HG03354 (cell line): ENCODE data around the gene NHSL2.

Source experiments
- ATAC-seq: cut with Tn5 transposase; IDR thresholded peaks from one replicate; pipeline ENCODE4 v1.9.1; 2021; ENCODE audit warnings: mild to moderate bottlenecking; ENCODE audit not compliant: unreplicated experiment, poor library complexity, severe bottlenecking

Gene NHSL2

DNA sequence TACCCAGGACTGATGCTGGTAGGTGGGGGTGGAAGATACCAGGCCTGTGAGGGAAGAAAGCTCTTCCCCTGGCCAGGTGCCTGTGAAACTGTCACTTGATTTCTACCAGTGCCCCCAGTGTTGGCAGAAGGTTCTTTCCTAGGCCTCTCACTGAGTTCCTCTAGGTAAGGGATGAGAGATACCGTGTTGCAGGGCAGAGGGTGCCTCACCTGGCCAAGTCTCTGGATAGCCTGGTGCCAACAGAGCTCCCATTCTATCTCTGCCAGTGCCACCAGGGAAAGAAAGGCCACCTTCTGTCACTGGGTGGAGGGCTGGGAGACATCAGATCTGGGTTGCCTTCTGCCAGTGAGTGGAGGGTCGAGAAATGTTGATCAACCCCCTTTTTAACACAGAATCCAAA lies 127.0 kb downstream of the NHSL2 start:
- ATAC-seq = no peak

DNA sequence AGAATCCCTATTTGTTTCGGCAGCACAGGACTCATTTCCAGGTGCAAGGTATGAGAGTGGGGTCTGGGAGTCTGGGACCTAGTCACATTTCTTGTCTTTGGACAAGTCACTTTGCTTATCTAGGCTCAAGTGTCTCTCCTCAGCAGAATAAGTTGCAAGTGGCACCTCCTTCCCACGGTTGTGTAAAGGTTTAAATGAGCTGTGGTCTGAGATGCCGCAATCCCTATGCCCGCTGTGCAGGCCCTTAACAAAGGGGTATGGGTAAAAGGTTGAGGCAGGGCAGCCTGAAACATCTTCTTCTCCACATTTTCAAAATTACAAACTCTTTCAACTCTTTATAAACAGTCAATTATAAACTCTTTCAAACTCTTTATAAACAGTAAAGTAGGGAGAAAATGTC lies 127.4 kb downstream of the NHSL2 start:
- ATAC-seq = no peak

DNA sequence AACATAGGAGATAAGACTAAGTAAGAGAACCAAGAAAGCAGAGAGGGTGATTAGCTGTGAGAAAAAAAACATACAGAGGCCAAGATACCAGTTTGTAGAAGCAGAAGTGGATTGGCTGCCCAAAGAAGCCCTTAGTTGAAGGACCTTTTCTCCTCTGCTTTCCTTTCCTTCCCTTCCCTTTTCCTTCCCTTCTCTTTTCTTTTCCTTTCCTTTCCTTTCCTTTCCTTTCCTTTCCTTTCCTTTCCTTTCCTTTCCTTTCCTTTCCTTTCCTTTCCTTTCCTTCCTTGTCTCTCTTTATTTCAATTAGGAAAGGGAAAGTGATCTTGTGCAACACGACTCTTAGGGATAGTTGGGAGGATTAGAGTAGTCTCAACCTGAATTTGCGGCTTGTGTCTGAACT lies 128.2 kb downstream of the NHSL2 start:
- ATAC-seq = no peak

DNA sequence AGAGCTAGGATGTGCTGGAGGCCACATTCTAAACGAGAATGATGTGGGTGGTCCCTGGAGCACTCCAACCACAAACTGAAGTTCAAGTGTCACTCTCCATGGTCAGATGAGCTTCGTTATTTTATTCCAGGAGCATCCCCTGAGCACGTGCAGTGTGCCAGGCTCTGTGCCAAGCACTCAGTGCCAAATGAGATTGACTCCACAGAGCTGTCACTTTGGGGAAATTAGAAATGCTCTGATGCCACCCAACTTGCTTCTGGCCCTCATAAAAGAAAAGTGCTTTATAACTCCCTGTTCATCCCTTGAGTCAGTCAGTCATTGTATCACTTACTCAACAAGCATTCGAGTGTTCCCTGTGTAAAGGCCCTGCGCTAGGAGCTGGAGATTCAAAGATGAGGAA lies 129.9 kb downstream of the NHSL2 start:
- no peak for ATAC-seq

DNA sequence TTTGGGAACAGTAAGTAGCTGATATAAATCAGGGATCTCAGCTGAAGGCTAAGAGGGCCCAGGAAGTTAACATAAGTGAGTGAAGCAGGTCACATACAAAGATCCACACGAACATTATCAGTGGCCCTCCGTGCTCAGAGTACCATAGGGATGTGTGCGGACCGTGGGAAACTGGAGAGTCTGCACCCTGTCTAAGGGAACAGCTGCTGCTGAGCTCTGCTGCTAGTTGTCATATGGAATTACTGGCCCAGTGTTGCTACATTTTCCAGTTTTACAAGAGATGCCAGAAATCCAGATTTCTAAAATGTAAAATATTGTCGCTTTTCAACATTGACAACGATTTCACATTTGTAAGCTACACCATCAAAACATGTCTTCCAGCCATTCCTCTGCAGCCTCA lies 130.5 kb downstream of the NHSL2 start:
- ATAC-seq = no peak

DNA sequence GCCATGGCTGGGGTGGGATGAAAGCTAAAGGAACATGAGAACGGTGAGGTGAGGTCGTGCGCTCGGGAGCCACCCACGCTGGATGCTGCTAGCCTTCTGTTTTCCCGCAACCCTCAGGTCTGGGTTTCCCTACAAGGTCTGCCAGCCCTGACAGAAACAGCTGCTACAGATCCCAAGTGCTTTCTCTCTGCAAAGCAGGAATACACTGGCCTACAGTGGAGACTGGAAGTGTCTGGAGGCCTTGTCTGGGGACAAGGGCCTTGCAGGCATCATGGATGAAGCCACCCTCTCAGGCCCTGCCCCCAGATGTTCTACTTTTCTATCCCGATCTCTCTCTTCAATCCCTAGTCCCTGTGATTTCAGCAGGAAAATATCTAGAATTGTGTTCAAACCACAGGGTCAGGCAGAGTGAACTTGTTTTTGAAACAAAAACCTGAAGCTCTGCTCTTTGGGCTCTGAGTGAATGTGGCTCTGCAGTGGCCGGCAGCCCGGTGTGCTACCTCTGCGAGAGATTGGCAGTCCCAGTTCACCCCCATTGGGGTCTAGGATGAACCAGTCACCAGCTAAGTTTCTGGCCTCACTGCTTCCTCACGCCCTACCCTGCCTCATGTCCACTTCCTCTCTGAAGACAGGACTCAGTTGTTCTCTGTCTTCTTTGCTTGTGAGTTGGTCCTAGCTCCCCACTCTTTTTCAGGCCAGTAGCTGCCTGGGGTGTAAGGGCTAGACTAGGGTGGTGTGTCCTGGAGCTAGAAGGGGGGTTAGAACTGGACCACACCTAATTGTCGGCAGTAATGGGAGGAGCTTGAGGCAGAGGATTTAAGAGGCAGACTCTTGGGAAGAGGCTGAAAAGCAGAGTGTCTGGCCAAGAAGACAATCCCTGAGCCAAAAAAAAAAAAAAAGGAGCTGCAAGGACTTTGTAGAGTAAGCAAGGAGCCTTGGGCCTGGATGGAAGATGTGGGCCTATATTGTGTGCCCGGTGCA lies 131.5 kb downstream of the NHSL2 start:
- ATAC-seq = no peak

DNA sequence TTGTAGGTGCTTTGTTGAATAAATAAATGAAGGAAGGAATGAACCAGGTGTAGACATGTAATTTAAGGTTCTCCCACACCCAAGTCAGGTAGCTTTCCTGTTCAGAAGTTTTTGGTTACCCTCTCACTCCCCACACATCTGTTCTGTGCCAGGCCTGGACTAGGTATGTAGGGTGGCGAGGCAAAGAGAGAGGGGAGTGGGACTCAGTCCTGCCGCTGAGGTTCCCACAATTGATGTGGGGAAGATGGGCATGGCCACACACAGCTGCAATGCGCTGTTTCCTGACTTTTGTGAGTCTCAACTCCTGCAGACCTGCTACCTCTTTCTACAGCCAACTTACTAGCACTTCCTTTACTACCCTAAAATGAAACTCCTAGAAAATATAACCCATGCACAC lies 132.2 kb downstream of the NHSL2 start:
- no peak for ATAC-seq

DNA sequence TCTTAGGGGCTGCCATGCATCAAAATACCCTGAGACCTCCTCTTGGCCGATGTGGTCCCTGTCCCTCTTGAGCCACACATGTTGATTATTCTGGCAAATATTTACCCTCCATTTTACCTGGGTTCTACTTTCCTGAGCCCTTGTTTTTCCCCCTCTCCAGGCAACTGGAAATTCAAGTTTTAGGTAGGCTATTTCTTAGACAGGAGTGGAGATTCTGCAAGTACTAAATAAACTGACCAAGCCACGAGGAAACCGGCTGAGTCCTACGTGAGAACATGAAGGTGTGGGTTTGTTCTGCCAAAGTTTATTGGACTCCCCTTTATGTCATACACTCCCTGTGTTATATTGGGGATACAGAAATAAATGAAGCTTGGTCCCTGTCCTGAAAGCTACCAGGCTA lies 133.0 kb downstream of the NHSL2 start:
- no peak for ATAC-seq

DNA sequence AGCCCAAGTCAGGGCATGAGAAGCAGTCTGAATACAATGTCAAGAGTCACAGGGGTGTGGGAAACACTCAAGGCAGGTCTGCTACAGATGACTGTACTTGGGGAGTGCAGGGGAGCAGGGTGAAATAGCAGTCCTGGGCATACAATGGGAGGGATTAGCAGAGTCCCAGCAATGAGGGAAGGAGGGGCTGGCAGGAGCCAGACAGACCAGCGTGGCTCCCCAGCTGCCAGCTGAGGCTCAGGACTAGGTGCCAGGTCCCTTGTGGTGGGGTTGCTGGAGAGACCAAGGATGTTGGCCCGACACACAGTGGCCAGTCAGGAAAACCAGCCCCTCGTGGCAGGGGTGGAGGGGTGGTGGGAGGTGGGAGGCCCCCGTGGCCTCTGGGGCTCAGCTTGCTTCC lies 134.5 kb downstream of the NHSL2 start:
- no peak for ATAC-seq

DNA sequence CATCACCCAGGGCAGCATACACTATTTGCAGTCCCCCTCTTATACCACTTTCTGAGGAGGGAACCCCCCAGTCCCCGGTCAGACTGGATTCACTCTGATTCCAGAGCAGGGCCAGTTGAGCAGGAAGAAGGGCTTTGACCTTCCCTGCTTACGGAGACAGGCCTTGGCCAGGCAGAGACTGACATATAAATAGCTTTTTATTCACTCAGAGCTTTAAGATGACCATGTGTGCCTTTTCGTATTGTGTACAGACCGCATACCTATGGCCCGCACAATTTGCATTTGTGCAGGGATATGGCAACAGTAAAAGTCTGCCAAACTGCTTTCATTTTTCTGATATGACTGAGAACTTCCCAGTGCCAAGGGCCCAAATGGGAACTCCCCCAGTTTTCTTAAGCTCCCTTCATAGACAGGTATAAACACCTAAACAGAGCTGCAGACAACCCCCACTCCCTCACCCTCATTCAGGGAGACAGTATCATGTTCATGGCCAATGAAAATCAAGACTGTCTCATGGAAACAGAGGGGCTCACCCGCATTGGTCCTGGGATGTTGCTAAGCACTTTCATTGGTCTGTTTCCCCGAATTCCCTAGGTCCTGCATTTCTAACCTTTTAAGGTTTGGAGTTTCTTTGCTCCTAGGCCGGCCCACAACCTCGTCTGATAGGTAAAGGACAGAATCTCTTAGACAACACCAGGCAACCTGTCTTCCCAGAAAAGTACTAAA lies 135.1 kb downstream of the NHSL2 start:
- ATAC-seq = no peak

DNA sequence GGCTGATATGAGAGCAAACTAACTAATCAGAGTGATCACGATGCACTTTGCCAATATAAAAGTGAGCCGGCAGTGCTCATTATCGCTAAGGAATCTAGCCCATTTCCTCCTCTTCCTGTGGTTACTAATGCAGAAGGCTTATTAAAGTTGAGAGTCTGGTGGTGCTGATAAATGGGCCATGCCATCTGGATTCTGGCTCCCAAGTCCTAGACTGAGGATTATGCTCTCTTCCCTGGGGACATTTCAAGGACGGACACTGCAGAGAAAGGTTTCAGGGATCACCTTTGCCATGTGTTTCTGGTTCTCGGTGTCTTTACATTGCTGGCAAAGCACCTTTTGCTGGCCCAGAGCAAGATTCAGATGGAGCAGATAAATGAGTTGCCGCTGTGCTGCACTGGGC lies 135.8 kb downstream of the NHSL2 start:
- ATAC-seq = no peak

DNA sequence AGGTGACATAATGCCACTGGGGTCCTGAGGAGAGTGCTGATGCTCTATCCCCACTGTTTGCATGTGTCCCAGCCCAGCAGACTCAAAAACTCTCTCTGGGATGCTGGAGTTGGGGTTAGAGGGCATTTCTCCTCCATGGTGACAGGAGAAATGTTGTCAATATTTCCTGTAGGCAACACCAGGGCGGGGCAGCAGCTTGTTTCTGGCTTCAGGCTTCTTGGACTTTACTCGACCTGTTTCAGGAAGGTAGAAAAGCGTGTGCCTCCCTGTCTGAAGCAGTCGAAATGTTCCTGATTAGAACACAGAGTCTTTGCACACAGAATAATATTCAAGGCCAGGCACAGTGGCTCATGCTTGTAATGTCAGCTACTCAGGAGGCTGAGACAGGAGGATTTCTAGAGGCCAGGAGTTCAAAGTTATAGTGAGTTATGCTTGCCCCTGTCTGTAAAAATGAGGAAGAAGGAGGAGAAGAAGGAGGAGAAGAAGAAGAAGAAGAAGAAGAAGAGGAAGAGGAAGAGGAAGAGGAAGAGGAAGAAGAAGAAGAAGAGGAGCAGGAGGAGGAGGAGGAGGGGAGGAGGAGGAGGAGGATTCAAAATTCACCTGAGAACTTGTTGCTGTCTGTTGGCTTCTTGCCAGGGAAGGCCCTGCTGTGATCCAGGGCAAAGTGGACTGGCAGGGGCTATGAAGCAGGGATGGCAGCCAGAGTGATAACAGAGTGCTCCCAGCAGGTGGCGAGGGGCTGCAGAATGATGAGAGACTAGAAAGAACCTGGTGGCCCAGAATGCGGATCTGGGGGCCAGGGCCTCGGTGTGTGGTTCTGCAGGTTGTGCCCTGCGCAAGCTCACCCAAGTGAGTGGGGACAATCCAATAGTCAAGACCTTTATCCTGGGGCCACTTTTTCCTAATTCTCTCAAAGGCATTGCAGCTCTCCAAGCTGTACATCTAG lies 138.1 kb downstream of the NHSL2 start:
- ATAC-seq = no peak

DNA sequence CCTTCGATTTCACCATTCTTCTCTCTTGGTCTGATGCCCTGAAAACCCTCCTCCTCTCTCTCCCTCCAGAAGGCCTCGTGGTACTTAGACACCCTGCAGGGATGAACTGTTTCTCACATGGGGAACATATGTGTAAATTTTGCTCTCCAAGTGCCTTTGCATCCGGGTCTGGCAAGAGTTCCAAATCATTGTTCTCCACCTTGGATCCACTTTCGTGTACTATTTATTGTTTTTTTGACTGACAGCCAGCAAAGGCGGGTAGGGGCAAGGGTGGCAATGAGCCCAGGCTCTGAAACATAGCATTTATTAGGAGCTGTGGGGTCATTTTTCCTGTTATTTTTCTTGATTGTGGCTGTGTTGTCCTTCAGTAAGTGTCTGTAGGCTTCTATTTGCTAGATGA lies 139.4 kb downstream of the NHSL2 start:
- ATAC-seq = no peak

DNA sequence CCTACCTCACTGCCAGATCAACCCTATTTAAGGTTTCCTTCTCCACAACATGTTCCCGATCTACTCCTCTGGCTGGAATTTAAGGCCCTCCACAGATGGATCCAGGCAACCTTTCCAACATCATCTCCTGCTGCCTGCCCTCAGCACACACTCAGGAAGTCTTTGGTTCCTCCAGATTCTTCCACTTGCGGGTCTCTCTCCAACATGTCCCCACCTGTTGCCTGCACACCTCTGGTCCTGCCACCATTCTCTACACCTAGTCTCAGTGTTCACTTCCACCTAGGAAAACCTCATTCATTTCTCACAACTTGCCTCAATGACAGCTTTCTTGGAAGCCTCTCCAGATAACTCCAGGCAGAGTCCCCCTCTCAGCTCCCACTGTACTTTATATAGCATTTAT lies 140.9 kb downstream of the NHSL2 start:
- ATAC-seq = no peak

DNA sequence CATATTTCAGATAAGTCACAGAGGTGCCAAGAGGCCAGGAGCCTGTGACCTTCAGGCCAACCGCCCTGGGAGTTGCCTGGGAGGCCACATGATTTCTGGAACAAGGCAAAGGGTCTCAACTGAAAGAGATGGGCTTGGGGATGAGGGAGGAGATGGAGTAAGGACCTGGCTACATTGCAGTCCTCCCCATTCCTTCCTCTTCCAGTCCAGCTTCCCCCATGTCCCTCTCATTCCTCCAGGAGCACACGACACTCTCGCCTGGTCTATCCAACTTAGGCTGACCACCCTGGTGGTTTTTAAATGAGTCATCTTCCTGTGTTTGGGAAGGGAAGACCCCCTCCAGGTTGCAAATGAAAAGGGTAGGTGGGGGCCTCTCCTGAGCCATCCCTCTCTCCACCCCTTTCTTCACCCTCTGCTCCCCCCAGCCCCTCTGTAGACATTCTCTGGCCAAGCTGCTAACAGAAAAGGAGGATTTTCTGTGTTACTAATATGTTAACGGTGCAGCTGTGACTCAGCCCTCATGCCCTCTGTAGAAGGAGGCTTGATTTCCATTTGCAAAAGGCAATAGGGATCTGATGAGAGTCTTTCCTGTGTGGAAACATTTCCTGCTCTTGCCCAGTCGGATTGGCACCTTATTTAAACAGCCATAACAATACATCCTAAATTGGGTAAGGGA lies 141.9 kb downstream of the NHSL2 start:
- ATAC-seq = no peak

DNA sequence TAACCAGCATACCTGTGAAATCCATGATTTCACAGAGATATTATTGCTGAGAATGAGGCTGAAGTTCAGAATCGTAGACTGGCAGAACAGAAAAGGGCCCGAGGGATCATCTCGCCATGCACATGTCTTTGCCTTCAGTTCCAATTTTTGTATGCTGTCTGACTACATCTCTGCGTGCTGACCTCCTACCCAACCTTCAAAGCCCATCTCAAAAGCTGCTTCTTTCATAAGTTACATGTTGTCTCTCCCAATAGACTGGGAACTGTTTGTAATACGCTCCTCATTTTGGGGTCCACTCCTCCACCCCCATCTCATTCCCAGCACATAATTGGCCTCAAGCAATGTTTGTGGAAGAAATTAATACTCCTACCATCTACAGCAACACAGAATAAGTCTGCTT lies 142.9 kb downstream of the NHSL2 start:
- no peak for ATAC-seq

DNA sequence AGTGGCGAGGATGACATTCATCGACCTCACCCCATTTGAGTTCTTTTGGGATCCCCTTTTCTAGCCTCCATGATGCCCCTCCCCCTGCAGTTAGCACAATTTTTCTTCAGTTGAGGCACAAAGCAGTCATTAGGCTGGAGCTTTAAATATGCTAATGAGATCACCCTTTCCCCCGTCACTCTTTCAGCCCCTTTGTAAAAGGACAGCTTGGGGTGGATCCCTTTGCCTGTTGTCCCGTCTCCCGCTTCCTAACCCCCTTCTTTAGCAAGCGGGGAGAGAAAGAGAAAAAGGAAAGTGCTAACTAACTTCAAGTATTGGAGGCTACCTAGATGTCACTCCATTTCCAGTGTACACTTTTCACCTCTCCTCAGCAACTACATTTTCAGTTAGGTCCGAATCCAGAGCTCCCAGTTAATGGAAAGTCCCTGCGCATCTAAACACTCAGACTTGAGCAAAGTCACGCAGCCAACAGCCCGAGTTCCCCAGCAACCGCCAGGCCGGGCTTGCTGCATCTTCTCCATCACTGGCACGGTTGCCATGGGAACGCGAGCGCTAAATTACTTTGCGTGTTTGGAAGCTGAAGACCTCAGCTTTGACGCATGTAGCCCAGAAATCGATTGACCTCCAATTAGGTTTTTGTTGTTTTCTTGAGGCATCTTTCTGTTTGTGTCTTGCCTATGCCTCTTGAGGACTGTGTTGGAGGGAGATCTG lies 144.3 kb downstream of the NHSL2 start:
- no peak for ATAC-seq

DNA sequence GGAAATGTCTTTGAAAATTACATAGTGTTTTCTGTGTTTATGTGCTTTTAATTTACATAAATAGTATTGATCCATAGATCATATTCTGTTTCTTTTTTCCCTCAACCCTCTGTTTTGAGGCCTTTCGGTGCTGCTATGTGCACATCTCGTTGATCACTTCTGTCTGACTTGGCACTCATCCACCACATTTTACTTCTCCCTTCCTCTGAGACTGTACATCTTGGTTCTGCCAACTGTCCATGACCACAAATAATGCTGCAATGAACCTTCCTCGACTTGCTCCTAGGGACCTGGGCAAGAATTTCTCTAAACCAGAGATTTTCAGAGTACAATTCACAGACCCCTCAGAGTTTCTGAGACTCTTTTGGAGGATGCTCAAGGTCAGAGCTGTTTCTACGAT lies 146.7 kb downstream of the NHSL2 start:
- no peak for ATAC-seq

DNA sequence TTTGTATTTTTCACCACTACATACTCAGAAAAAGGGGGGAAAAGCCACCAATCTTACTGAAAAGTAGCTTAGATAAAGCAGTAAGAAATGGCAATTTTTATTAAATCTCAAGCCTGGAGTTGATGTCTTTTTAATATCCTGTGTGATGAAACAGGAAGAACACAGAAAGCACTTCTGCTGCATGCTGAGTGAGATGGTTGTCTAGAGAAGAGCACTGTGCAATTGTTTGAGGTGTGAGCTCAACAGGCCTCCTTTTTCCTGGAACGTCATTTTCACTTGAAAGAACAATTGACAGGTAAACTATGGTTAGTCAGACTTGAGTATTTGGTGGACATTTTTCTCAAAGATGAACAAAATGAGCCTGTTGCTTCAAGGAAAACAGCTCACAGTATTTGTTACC lies 147.2 kb downstream of the NHSL2 start:
- no peak for ATAC-seq
